Activated CD8-positive, alpha-beta T cell treated with anti-CD3 and anti-CD28 coated beads for 36 hours (primary cell): ENCODE results near the gene KCNJ6. TPM values are rescaled to one million over a fixed set of nuclear protein-coding genes. Genes with fewer than 3 reads are reported as not detected.

ENCODE experiments used
- ATAC-seq: fragments of 200-7000 bp; cut with Tn5 transposase; one replicate; pipeline ENCODE4 v1.10.0; 2021; ENCODE audit warnings: mild to moderate bottlenecking, moderate library complexity
- CTCF ChIA-PET: fragments of 350-600 bp; sonication (Branson Sonifier 250); formaldehyde crosslinking; loops from one replicate; lab custom pipeline; 2021; ENCODE audit warnings: antibody characterized with exemption; lab: Charles Lee
- POLR2A ChIA-PET: fragments of 350-600 bp; sonication (Branson Sonifier 250); formaldehyde crosslinking; loops from one replicate; lab custom pipeline; 2021; ENCODE audit warnings: antibody characterized with exemption; lab: Charles Lee
- DNase-seq: peaks from one replicate; pipeline ENCODE4 v3.0.0-alpha.2; 2020
- H3K27ac Mint-ChIP-seq: one replicate; pipeline ENCODE4 v1.8.0; 2021; ENCODE audit warnings: mild to moderate bottlenecking, mixed read lengths
- H3K27me3 Mint-ChIP-seq: one replicate; pipeline ENCODE4 v1.8.0; 2021; ENCODE audit warnings: mixed read lengths
- H3K36me3 Mint-ChIP-seq: one replicate; pipeline ENCODE4 v1.8.0; 2021; ENCODE audit warnings: low read depth, mixed read lengths
- H3K4me1 Mint-ChIP-seq: one replicate; pipeline ENCODE4 v1.8.0; 2021; ENCODE audit warnings: low read depth, mixed read lengths
- H3K4me3 Mint-ChIP-seq: one replicate; pipeline ENCODE4 v1.8.0; 2021; ENCODE audit warnings: mild to moderate bottlenecking, moderate library complexity, mixed read lengths
- H3K9me3 Mint-ChIP-seq: one replicate; pipeline ENCODE4 v1.8.0; 2021; ENCODE audit warnings: mixed read lengths
- CTCF ChIP-seq: fragments of 200-600 bp; IDR thresholded peaks from one replicate; pipeline ENCODE4 v1.8.0; 2022; ENCODE audit warnings: antibody characterized with exemption, mild to moderate bottlenecking
- intact Hi-C: fragments of 100-400 bp; cut with micrococcal nuclease; formaldehyde crosslinking; loops from one replicate; pipeline ENCODE4 v1.10.0; 2022
- total RNA-seq, 2 experiments: library from RNA; stranded (reverse); gene quantifications; one replicate each; pipeline ENCODE4 v1.2.3, GENCODE V29; 2021

Gene KCNJ6
- total RNA-seq, 2 experiments from 2014 or later: not detected

- peaks cover 14% of the 10 kb centered on the region for H3K27me3 Mint-ChIP-seq
- no peak overlapping the region for H3K4me3 Mint-ChIP-seq
- DNase-seq (no peak), ATAC-seq (no peak)
- no peak for TF ChIP-seq CTCF
- intact Hi-C loops: no loop called here
- POLR2A ChIA-PET: no interaction called here
- no peaks in the 10 kb centered on the region for H3K9me3 Mint-ChIP-seq
- CTCF ChIA-PET: no interaction called here
- H3K36me3 Mint-ChIP-seq: no peaks in the 10 kb centered on the region
- no peak overlapping the region for H3K27ac Mint-ChIP-seq
- peaks cover 1% of the 10 kb centered on the region for H3K4me1 Mint-ChIP-seq
Measured at GRCh38 chr21:37626320-37626719, 289.9 kb downstream of the KCNJ6 start.

DNA sequence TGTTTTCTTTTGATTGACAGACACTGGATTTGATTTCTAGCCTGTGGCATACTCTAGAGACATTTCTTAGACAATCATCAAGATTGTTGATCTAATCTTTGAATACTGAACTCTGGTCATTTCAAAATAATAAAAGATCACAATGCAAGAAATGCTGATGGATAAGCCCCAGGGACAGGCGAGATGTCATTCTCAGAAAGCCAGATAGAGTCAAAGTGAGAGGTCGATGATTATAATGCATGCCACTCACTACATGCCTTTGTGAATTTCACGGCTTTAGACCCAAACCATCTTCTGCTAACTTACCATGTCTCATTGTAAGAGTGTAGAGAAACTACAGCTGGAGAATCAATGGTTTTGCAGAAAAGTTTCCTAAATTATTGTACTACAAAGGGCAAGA is 292.6 kb downstream of the KCNJ6 start:
- no peak for TF ChIP-seq CTCF
- ATAC-seq (no peak), DNase-seq (no peak)
- Mint-ChIP-seq H3K27ac (no peak overlapping the region), H3K4me1 (no peaks in the 10 kb centered on the region), H3K4me3 (no peak overlapping the region), H3K27me3 (peaks cover 10% of the 10 kb centered on the region), H3K9me3 (no peaks in the 10 kb centered on the region), H3K36me3 (no peaks in the 10 kb centered on the region)
- POLR2A ChIA-PET: no interaction called here
- intact Hi-C loops: no loop called here
- CTCF ChIA-PET: no interaction called here

DNA sequence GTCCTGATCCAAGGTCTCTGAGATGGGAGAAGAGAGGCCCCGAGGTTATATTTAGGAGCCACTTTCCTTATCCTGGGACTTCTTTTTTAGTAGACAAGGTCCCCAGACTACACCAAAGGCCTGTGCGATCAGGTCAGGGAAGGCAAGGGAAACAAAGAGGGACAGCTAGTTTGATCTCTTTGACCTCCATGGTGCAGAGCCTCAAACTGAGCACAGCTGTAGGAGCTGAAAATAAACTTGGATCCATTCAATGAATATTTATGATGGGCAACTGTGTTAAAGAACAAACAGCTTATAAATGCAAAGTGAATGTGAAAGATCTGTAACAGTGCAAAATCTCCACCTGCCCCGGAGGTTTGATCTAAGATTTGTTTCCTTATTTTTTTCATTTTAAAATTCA is 293.1 kb downstream of the KCNJ6 start:
- no peak for TF ChIP-seq CTCF
- Mint-ChIP-seq H3K36me3 (no peaks in the 10 kb centered on the region), H3K9me3 (no peaks in the 10 kb centered on the region), H3K4me1 (no peaks in the 10 kb centered on the region), H3K4me3 (no peak overlapping the region), H3K27me3 (peaks cover 6% of the 10 kb centered on the region), H3K27ac (no peak overlapping the region)
- ATAC-seq (no peak), DNase-seq (no peak)
- POLR2A ChIA-PET: no interaction called here
- intact Hi-C loops: no loop called here
- CTCF ChIA-PET: no interaction called here

DNA sequence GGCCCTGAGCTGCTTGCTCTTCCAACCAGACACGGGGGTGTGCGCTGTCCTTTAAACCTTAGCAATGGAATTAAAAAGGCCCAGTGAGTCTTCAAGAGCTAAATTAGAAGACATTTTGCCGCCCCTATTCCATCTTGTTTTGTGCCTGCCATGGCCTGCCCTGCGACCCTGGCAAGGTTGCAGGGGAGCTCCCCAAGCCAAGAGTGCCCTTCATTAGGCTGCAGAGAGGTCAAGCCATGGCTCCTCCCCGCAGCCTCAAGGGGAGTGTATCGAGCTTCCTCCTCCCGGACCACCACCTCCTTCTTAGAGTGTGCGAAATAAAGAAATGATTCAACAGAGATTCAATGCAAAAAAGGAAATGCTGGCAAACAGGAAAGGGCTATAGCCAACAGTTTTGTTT is 293.5 kb downstream of the KCNJ6 start:
- no peak overlapping the region for H3K4me3 Mint-ChIP-seq
- H3K27me3 Mint-ChIP-seq: peaks cover 6% of the 10 kb centered on the region
- no peaks in the 10 kb centered on the region for H3K4me1 Mint-ChIP-seq
- no peak for ATAC-seq
- ChIA-PET POLR2A (no interaction called here), CTCF (no interaction called here)
- no peak for DNase-seq
- H3K36me3 Mint-ChIP-seq: no peaks in the 10 kb centered on the region
- intact Hi-C loops: no loop called here
- H3K27ac Mint-ChIP-seq: no peak overlapping the region
- H3K9me3 Mint-ChIP-seq: no peaks in the 10 kb centered on the region
- TF ChIP-seq CTCF: no peak

DNA sequence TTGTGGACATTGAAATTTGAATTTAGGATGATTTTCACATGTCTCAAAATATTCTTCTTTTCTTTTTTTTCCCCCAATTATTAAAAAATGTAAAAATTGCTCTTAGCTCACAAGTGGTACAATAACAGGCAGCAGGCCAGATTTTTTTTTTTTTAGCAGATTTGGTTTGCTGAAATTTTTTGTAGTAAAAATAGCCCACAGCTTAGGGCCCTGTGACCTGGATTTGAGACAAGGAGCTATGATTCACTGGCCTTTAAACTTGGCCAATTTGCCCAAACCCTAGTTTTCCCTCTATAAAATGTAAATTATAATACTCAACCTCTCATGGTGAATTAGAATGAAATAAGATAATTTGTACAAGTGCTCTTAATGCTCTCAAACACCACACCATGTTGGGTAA is 295.9 kb downstream of the KCNJ6 start:
- Mint-ChIP-seq H3K27me3 (peaks cover 3% of the 10 kb centered on the region), H3K9me3 (no peaks in the 10 kb centered on the region), H3K27ac (no peak overlapping the region), H3K36me3 (no peaks in the 10 kb centered on the region), H3K4me1 (no peaks in the 10 kb centered on the region), H3K4me3 (no peak overlapping the region)
- ChIA-PET CTCF (no interaction called here), POLR2A (no interaction called here)
- DNase-seq (no peak), ATAC-seq (no peak)
- no peak for TF ChIP-seq CTCF
- intact Hi-C loops: no loop called here
